Activated CD4-positive, alpha-beta T cell treated with anti-CD3 and anti-CD28 coated beads, Interleukin-2, amount 10 ng/mL, durations not matched to agents 7 days and 5 days (primary cell): ENCODE data around the gene GSC2. TPM values are rescaled to one million over a fixed set of nuclear protein-coding genes. Genes with fewer than 3 reads are reported as not detected.

ENCODE experiments used
- CTCF ChIA-PET: fragments of 350-600 bp; sonication (Branson Sonifier 250); formaldehyde crosslinking; loops from one replicate; lab custom pipeline; 2021; ENCODE audit warnings: antibody characterized with exemption; lab: Charles Lee
- POLR2A ChIA-PET: fragments of 350-600 bp; sonication (Branson Sonifier 250); formaldehyde crosslinking; loops from one replicate; lab custom pipeline; 2021; ENCODE audit warnings: antibody characterized with exemption; lab: Charles Lee
- DNase-seq: peaks from one replicate; pipeline ENCODE4 v3.0.0-alpha.2; 2020
- H3K27ac Mint-ChIP-seq: one replicate; pipeline ENCODE4 v1.8.0; 2021; ENCODE audit warnings: mild to moderate bottlenecking, moderate library complexity, mixed read lengths
- H3K27me3 Mint-ChIP-seq: one replicate; pipeline ENCODE4 v1.8.0; 2021; ENCODE audit warnings: mixed read lengths
- H3K36me3 Mint-ChIP-seq: one replicate; pipeline ENCODE4 v1.8.0; 2021; ENCODE audit warnings: low read depth, mixed read lengths
- H3K4me1 Mint-ChIP-seq: one replicate; pipeline ENCODE4 v1.8.0; 2021; ENCODE audit warnings: mixed read lengths
- H3K4me3 Mint-ChIP-seq: one replicate; pipeline ENCODE4 v1.8.0; 2021; ENCODE audit warnings: mild to moderate bottlenecking, moderate library complexity, mixed read lengths
- H3K9me3 Mint-ChIP-seq: one replicate; pipeline ENCODE4 v1.8.0; 2021; ENCODE audit warnings: mixed read lengths
- total RNA-seq, 2 experiments: library from RNA; stranded (reverse); gene quantifications; one replicate each; pipeline ENCODE4 v1.2.3, GENCODE V29; 2021

The GSC2 gene, protein sequence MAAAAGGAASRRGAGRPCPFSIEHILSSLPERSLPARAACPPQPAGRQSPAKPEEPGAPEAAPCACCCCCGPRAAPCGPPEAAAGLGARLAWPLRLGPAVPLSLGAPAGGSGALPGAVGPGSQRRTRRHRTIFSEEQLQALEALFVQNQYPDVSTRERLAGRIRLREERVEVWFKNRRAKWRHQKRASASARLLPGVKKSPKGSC
- total RNA-seq, result not detected

DNA sequence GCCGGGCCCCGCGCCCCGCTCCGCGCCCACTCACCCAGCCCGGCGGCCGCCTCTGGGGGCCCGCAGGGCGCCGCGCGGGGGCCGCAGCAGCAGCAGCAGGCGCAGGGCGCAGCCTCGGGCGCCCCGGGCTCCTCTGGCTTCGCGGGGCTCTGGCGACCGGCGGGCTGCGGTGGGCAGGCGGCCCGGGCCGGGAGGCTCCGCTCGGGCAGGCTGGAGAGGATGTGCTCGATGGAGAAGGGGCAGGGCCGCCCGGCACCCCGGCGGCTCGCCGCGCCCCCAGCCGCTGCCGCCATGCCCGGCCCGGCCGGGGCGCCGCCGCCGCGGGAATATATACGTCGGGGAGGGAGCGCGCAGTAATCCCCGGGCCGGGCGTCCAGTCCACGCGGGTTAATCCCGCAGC, at the start of gene GSC2:
Gene GSC2 (minus strand): TSS at position 302 of the 400 bp plus-strand sequence. CDS start 9 bp downstream, at position 293.
- Mint-ChIP-seq H3K27me3 (peaks cover 52% of the 10 kb centered on the region), H3K4me1 (peaks cover 9% of the 10 kb centered on the region), H3K4me3 (peak within 1 kb of the TSS; percentile 60), H3K27ac (no peak within 1 kb of the TSS), H3K36me3 (peaks cover 4% of the 10 kb centered on the region), H3K9me3 (no peaks in the 10 kb centered on the region)
- DNase-seq, result no peak
- ChIA-PET POLR2A (no interaction called here), CTCF (interaction anchor here (0.6 kb wide), 1 partner anchor 333 kb away, joined by 3 read pairs; no protein-coding TSS in a partner anchor)

DNA sequence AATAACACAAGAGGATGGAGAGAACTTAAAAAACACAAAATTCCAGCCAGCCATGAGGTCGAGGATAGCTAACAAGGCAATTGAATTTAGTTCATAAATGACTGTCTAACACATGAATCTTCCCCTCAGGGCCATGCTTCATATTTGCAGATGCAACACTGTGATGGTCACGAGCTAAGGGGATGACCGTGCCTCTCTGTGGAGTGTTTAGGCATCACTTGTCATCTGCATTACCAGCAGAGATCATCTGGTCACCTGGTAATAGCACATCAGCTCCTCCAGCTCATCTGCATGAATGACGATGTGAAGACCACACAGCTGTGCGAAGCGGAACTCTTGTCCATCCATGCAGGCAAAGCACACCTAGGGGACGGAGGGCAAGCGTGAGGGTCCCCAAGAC, 49.4 kb upstream of the GSC2 start:
- POLR2A ChIA-PET, result no interaction called here
- DNase-seq, result no peak
- H3K36me3 Mint-ChIP-seq, result no peaks in the 10 kb centered on the region
- no peak overlapping the region for H3K4me3 Mint-ChIP-seq
- CTCF ChIA-PET, result interaction anchor here (1.0 kb wide), 1 partner anchor 17 kb away, joined by 3 read pairs; no protein-coding TSS in a partner anchor
- H3K4me1 Mint-ChIP-seq, result peaks cover 15% of the 10 kb centered on the region
- no peak overlapping the region for H3K27ac Mint-ChIP-seq
- H3K9me3 Mint-ChIP-seq, result no peaks in the 10 kb centered on the region
- H3K27me3 Mint-ChIP-seq, result peaks cover 3% of the 10 kb centered on the region

DNA sequence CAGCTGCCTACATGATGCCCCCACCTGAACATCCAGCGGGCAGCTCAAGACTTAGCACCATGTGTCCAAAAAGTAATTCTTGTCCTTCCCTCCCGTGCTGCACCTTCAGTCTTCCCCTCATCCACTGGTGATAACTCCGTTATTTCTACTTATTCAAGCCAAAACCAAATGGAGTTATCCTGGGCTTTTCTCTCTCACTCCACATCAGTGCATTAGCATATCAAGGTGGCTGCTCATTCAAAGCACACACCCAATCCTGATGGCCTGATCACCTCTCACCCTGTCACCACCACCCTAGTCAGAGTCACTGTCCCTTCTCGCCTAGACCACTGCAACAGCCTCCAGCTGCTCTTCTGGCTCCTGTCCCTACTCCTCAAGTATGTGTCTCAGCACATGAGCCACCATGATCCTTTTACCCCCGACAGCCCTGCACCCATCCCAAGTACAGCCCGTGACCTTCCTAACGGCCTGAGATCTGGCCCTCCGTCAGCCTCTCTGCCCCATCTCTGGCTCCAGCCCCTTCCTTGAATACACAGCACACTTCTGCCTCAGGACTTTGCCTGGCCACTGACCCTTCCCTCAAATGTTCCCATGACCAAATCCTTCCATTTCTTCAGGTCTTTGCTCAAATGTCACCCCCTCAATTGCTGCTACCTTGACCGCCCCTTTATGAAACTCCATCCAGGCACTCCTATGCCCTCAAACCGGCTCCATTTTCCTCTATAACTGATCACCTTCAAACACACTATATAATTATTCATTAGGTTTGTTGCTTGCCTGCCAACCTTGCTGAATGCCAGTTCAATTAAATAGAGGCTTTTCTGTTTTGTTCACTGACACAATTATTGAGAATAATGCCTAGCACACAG, 48.1 kb upstream of the GSC2 start:
- DNase-seq, result no peak
- CTCF ChIA-PET, result interaction anchor here (2.0 kb wide), 1 partner anchor 19 kb away, joined by 4 read pairs; no protein-coding TSS in a partner anchor

DNA sequence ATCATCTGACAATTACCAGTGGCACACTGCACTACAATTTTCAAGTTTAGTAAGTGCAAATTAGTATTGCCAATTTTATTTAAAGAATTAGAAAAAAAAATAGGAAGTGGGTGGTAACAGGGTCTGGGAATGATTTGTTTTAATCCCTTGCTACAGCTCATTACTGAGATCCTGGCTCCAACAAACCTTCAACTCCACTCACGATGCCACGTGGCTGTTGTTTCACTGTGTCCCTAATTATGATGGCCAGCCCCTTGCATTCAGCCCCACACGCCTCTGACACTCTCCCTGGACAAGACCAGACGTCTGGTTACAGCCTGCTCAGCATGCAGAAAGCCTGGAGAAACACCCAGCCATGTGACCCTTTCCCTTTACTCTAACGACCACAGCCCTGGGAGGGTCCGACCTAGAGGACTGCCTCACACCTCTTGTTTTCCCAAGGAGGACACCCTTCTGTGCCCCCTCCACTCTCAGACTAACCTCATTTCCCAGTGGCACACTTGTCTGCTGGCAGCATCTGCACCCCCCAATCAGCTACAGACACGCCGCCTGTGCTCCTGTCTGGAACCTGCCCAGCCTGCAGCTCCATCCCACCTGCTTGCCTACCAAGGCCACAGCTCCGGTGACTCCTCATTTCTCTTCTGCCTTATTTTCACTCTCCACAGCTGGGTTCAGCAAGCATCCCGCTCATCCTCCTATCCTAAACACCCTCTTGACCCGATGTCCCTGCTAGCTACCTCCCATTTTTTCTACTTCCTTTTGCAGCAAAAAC, 46.9 kb upstream of the GSC2 start:
- no peak for DNase-seq
- Mint-ChIP-seq H3K9me3 (no peaks in the 10 kb centered on the region), H3K27me3 (peaks cover 3% of the 10 kb centered on the region), H3K36me3 (no peaks in the 10 kb centered on the region), H3K4me3 (no peak overlapping the region), H3K27ac (no peak overlapping the region), H3K4me1 (peaks cover 15% of the 10 kb centered on the region)
- ChIA-PET POLR2A (interaction anchor here (0.7 kb wide), 1 partner anchor 34 kb away, joined by 3 read pairs; no protein-coding TSS in a partner anchor), CTCF (interaction anchor here (1.4 to 2.0 kb wide), 2 partner anchors 12 to 18 kb away, joined by 3 to 4 read pairs; no protein-coding TSS in a partner anchor)

More for the DNA sequence above, 48.1 kb upstream of the GSC2 start:
- Mint-ChIP-seq H3K4me1 (peaks cover 15% of the 10 kb centered on the region), H3K4me3 (no peak overlapping the region), H3K36me3 (no peaks in the 10 kb centered on the region), H3K27ac (no peak overlapping the region), H3K27me3 (peaks cover 3% of the 10 kb centered on the region), H3K9me3 (no peaks in the 10 kb centered on the region)
- POLR2A ChIA-PET, result no interaction called here

DNA sequence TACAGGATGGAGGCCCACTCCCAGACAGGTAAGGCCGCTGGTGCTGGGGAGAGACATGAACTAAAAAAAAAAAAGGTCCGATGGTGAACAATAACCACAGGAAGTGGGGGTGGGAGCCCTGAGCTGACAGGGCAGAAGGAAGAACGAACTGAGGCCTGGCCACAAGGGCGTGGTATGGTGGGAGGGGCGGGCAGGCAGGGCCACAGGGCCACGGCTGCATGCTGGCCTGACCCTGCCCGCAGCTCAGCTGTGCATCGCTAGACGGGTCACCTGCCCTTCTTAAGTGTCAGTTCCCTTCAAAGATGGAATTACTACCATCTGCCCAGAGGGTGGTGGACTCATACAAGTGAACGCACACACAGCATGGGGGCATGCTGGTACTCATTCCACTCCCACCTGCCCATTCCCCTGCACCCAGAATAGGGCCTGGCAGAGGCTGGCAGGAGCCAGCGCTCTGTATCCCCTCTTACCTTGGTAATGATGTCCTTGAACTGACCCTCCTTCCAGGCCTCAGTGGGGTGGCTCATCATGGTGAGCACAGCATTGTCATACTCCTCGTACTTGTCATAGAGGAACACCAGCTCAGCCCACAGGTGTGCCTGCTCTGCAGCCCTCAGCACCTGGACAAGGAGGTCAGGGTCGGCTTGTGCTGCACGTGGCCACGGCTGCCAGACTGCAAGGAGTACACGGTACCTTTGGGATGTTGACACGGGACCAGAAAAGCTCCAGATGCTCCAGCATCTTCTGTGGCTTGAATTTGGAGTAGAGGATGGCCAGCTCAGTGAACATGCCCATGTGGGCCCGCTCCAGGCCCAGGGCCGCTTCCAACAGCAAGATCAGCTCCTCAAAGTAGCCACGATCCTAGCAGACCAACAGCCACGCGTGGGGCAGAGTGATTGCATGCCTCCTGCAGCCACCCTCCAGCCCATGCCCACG, 46.0 kb upstream of the GSC2 start:
- Mint-ChIP-seq H3K4me1 (peaks cover 15% of the 10 kb centered on the region), H3K27me3 (peaks cover 3% of the 10 kb centered on the region), H3K27ac (peak overlapping the region; percentile 51), H3K36me3 (no peaks in the 10 kb centered on the region), H3K4me3 (no peak overlapping the region), H3K9me3 (no peaks in the 10 kb centered on the region)
- ChIA-PET POLR2A (no interaction called here), CTCF (interaction anchor here (0.7 to 2.1 kb wide), 4 partner anchors 11 to 68 kb away, joined by 3 to 5 read pairs (median 4); no protein-coding TSS in a partner anchor)
- DNase-seq, result no peak

DNA sequence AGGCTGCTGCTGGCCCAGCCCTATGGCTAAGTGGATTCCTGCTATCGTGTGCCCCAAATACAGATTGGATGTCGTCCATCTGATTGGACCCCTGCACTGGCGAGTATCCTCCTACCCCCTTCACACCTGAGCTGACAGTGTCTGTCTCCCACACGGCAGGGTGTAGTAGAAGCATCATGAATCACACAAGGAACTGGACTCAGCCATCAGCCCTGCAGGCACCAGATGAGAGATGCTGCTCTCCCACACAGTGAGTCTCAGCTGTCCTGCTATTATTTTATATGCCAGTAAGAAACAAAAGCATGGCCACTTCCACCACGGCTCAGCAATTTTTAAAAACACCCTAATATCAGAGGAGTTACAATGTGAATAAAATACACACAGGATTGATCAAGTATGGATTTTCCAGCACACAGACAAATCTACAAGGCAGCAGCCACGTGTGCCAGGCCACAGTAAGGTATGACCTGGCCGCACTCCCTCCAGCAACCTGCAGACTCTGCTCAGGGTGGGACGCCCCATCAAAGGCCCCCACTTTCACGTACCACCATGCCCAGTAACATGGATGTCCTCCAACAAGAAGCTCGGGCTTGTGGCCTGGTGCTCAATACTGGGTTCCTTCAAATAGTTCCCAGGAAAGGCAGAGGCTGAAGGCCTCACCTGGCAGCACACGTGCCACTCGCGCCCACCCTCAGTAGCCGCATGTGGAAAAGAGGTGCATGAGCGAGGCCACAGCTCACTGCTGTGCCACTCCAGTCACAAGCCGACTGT, 44.9 kb upstream of the GSC2 start:
- H3K27ac Mint-ChIP-seq, result no peak overlapping the region
- no peak overlapping the region for H3K4me3 Mint-ChIP-seq
- POLR2A ChIA-PET, result no interaction called here
- no peak for DNase-seq
- CTCF ChIA-PET, result interaction anchor here (2.1 kb wide), 1 partner anchor 14 kb away, joined by 5 read pairs; no protein-coding TSS in a partner anchor
- no peaks in the 10 kb centered on the region for H3K9me3 Mint-ChIP-seq
- peaks cover 15% of the 10 kb centered on the region for H3K4me1 Mint-ChIP-seq
- no peaks in the 10 kb centered on the region for H3K36me3 Mint-ChIP-seq
- H3K27me3 Mint-ChIP-seq, result peaks cover 3% of the 10 kb centered on the region

DNA sequence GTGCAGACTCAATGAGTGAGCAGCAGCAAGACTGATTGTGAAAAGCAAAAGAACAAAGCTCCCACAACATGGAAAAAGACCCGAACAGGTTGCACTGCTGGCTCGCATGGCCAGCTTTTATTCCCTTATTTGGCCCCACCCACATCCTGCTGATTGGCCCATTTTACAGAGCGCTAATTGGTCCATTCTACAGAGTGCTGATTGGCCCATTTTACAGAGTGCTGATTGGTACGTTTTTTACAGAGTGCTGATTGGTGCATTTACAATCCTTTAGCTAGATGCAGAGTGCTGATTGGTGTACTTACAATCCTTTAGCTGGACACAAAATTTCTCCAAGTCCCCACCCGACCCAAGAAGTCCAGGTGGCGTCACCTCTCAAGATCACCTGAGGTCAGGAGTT, 43.8 kb upstream of the GSC2 start:
- Mint-ChIP-seq H3K4me3 (no peak overlapping the region), H3K9me3 (no peaks in the 10 kb centered on the region), H3K36me3 (no peaks in the 10 kb centered on the region), H3K4me1 (peaks cover 15% of the 10 kb centered on the region), H3K27ac (no peak overlapping the region), H3K27me3 (peaks cover 3% of the 10 kb centered on the region)
- no peak for DNase-seq
- ChIA-PET POLR2A (no interaction called here), CTCF (interaction anchor here (1.5 to 2.1 kb wide), 2 partner anchors 13 to 20 kb away, joined by 4 to 5 read pairs; no protein-coding TSS in a partner anchor)

DNA sequence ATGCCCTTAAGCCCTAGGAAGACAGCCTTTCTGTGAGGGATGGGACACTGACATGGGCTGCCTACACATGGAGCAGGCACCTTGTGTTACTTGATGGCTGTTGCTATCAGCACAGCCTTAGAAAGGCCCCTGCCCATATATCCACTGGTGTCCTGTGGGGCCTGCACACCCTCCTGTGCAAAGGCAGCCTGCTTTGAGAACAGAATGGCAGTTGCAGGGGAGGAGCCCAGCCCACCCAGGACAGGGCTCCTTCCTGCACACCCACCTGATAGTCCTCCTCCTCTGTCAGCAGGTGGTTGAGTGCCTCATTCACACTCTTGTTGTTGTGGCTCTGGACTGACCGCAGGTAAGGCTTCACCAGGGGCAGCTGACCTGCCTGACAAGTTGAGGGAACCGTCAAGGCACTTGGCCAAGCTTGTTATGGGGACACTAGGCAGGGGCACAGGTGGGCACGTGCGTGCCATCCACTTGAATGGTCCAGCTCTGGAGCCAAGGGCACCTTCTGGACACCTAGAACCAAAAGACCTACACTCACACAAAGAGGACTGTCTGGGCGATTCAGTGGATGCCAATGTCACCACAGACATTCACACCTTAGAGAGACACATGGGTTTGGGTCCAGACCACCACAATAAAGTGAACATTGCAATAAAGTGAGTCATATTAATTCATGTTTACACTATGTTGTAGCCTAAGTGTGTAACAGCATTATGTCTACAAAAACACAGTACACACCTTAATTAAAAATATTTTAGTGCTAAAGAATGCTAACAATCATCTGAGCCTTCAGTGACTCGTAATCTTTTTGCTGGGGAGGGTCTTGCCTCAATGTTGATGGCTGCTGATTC, 37.8 kb upstream of the GSC2 start:
- H3K4me1 Mint-ChIP-seq, result no peaks in the 10 kb centered on the region
- no peak overlapping the region for H3K4me3 Mint-ChIP-seq
- no peaks in the 10 kb centered on the region for H3K27me3 Mint-ChIP-seq
- no peaks in the 10 kb centered on the region for H3K9me3 Mint-ChIP-seq
- no peak overlapping the region for H3K27ac Mint-ChIP-seq
- ChIA-PET CTCF (no interaction called here), POLR2A (no interaction called here)
- no peak for DNase-seq
- H3K36me3 Mint-ChIP-seq, result no peaks in the 10 kb centered on the region

DNA sequence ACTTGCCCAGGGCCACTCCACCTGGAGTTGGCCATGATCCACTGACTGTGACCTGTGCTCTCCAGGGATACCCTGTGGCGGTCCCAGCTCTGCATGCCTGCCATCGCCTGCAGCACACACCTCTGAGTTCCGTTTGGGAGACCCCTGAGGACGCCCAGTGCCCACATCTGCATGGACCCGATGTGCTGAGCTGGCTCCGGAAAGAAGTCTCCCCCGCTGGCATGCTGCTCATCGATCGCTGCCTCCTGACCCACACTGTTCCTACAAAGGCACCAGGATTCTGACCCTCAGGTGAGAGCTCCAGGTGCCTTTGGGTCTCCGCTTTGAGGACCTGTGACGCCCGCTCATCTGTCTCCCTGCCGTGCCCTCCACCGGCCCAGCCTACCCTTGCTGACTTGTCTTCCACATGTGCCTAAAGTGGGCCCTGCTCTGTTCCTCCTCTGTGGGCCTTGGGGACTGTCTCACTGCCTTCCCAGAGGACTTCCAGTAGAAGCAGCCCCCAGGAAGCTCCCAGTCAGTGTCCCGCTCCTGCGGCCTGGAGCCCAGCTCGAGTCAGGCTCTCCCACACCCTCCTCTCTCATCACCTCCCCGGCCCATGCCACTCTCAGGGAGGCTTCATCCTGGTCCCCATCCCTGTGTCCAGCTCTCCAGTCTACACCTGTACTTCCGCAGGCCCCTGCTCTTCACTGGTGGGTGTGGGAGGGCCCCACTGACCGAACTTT, 34.3 kb upstream of the GSC2 start:
- Mint-ChIP-seq H3K4me3 (no peak overlapping the region), H3K27ac (no peak overlapping the region), H3K27me3 (no peaks in the 10 kb centered on the region), H3K9me3 (no peaks in the 10 kb centered on the region), H3K36me3 (no peaks in the 10 kb centered on the region), H3K4me1 (peaks cover 19% of the 10 kb centered on the region)
- ChIA-PET CTCF (interaction anchor here (1.1 kb wide), 1 partner anchor 12 kb away, joined by 3 read pairs; no protein-coding TSS in a partner anchor), POLR2A (no interaction called here)
- DNase-seq, result no peak

DNA sequence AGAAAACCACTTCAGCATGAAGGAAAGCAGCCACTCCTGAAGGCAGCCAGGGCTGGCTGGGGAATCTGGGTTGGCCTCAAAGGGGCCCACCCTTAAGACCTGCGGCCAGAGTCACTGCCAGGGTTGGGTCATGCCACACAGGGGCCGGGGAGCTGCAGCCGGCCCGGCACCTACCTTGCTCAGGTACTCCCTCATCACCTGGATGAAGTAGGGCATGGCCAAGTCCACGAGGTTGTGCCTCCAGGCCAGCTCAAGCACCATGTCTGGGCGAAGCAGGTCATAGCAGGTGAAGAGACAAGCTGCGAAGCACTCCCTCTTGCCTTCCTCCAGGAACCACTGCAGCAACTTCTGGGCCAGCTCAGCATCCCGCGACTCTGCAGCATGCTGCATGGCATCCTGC, 33.1 kb upstream of the GSC2 start:
- no peaks in the 10 kb centered on the region for H3K9me3 Mint-ChIP-seq
- no peak overlapping the region for H3K27ac Mint-ChIP-seq
- ChIA-PET POLR2A (no interaction called here), CTCF (interaction anchor here (1.0 kb wide), 1 partner anchor 16 kb away, joined by 3 read pairs; no protein-coding TSS in a partner anchor)
- peaks cover 22% of the 10 kb centered on the region for H3K4me1 Mint-ChIP-seq
- DNase-seq, result no peak
- H3K27me3 Mint-ChIP-seq, result no peaks in the 10 kb centered on the region
- H3K36me3 Mint-ChIP-seq, result no peaks in the 10 kb centered on the region
- H3K4me3 Mint-ChIP-seq, result no peak overlapping the region
